Ectodermal cell (in vitro differentiated cells): Measurements from ENCODE around the gene VASN.

Experiments
- H3K27ac ChIP-seq: 2 replicates; pipeline ENCODE4 v1.7.0; 2013; ENCODE audit warnings: mild to moderate bottlenecking, low read depth, low read length; ENCODE audit not compliant: insufficient read depth, poor library complexity, severe bottlenecking
- H3K27me3 ChIP-seq: 2 replicates; pipeline ENCODE4 v1.7.0; 2013; ENCODE audit warnings: mild to moderate bottlenecking, low read length; ENCODE audit not compliant: insufficient read depth, control insufficient read depth, poor library complexity, severe bottlenecking
- H3K36me3 ChIP-seq: one replicate; pipeline ENCODE4 v1.7.0; 2013; ENCODE audit warnings: low read length; ENCODE audit not compliant: control insufficient read depth, insufficient read depth
- H3K4me1 ChIP-seq: one replicate; pipeline ENCODE4 v1.7.0; 2013; ENCODE audit warnings: low read length; ENCODE audit not compliant: control insufficient read depth, insufficient read depth
- H3K4me3 ChIP-seq: 2 replicates; pipeline ENCODE4 v1.7.0; 2013; ENCODE audit warnings: low read depth, low read length, control low read depth; ENCODE audit not compliant: insufficient read depth
- H3K9me3 ChIP-seq: 2 replicates; pipeline ENCODE4 v1.7.0; 2013; ENCODE audit warnings: mild to moderate bottlenecking, low read length, moderate library complexity; ENCODE audit not compliant: control insufficient read depth
- WGBS, 2 experiments: methylation state at CpG; one replicate each; pipeline ENCODE4 v1.1.7; 2013; ENCODE audit warnings: missing lambda C conversion rate in 2 of 2; 5-methylcytosine and 5-hydroxymethylcytosine counted together

Gene VASN

GRCh38 chr16:4415538-4416199 is 44.0 kb downstream of the VASN start:
- Histone ChIP-seq H3K27ac (no peak overlapping the region), H3K27me3 (peaks cover 23% of the 10 kb centered on the region), H3K36me3 (no peaks in the 10 kb centered on the region), H3K4me3 (peak overlapping the region; percentile 66), H3K9me3 (no peaks in the 10 kb centered on the region), H3K4me1 (no peaks in the 10 kb centered on the region)
- 7 to 8% methylated on average over 44 of the region's 44 CpGs for WGBS, 2 experiments

- no peaks in the 10 kb centered on the region for H3K36me3 ChIP-seq
- 1% methylated on average over 92 of the region's 92 CpGs for WGBS, 2 experiments
- H3K4me1 ChIP-seq: no peaks in the 10 kb centered on the region
- peak within 1 kb of the TSS; percentile 66 for H3K4me3 ChIP-seq
- H3K27ac ChIP-seq: no peak within 1 kb of the TSS
- H3K9me3 ChIP-seq: no peaks in the 10 kb centered on the region
- H3K27me3 ChIP-seq: peaks cover 23% of the 10 kb centered on the region
These were observed 44.8 kb downstream of the VASN start, which contains the start of gene CORO7 for GRCh38 chr16:4416200-4417032. CORO7 (minus strand) TSS chr16:4416596; CDS start chr16:4416518, 78 bp downstream.

GRCh38 chr16:4419402-4419959 is 47.8 kb downstream of the VASN start:
- Histone ChIP-seq H3K4me3 (no peak overlapping the region), H3K9me3 (no peaks in the 10 kb centered on the region), H3K36me3 (no peaks in the 10 kb centered on the region), H3K27ac (no peak overlapping the region), H3K27me3 (peaks cover 23% of the 10 kb centered on the region), H3K4me1 (no peaks in the 10 kb centered on the region)
- WGBS, 2 experiments: 86 to 87% methylated on average over 7 of the region's 7 CpGs

GRCh38 chr16:4420505-4421105 is 49.0 kb downstream of the VASN start:
- Histone ChIP-seq H3K27me3 (peaks cover 16% of the 10 kb centered on the region), H3K4me3 (no peak overlapping the region), H3K36me3 (no peaks in the 10 kb centered on the region), H3K9me3 (no peaks in the 10 kb centered on the region), H3K4me1 (no peaks in the 10 kb centered on the region), H3K27ac (no peak overlapping the region)
- WGBS, 2 experiments: 85 to 90% methylated on average over 8 of the region's 8 CpGs

- 0% methylated on average over 68 of the region's 68 CpGs for WGBS, 2 experiments
- Histone ChIP-seq H3K36me3 (no peaks in the 10 kb centered on the region), H3K9me3 (no peaks in the 10 kb centered on the region), H3K27ac (peak within 1 kb of the TSS; percentile 39), H3K4me3 (peak within 1 kb of the TSS; percentile 98), H3K27me3 (no peaks in the 10 kb centered on the region), H3K4me1 (peaks cover 7% of the 10 kb centered on the region)
These were observed 53.9 kb downstream of the VASN start, which contains the start of gene DNAJA3 for GRCh38 chr16:4425378-4426020. DNAJA3 (plus strand) TSS chr16:4425868; CDS start chr16:4425882, 14 bp downstream.

- no peaks in the 10 kb centered on the region for H3K36me3 ChIP-seq
- H3K9me3 ChIP-seq: no peaks in the 10 kb centered on the region
- H3K27me3 ChIP-seq: no peaks in the 10 kb centered on the region
- peak overlapping the region; percentile 39 for H3K27ac ChIP-seq
- H3K4me1 ChIP-seq: peaks cover 7% of the 10 kb centered on the region
- peak overlapping the region; percentile 98 for H3K4me3 ChIP-seq
- WGBS, 2 experiments: 3 to 5% methylated on average over 31 of the region's 31 CpGs
These were observed 54.5 kb downstream of the VASN start for GRCh38 chr16:4426021-4426684.

GRCh38 chr16:4426722-4427372 is 55.2 kb downstream of the VASN start:
- 91 to 95% methylated on average over 10 to 11 of the region's 12 CpGs for WGBS, 2 experiments
- Histone ChIP-seq H3K4me1 (peaks cover 7% of the 10 kb centered on the region), H3K9me3 (no peaks in the 10 kb centered on the region), H3K36me3 (no peaks in the 10 kb centered on the region), H3K27me3 (no peaks in the 10 kb centered on the region), H3K4me3 (peak overlapping the region; percentile 98), H3K27ac (no peak overlapping the region)

GRCh38 chr16:4428500-4428899 is 56.9 kb downstream of the VASN start:
- Histone ChIP-seq H3K4me3 (no peak overlapping the region), H3K36me3 (no peaks in the 10 kb centered on the region), H3K27me3 (no peaks in the 10 kb centered on the region), H3K9me3 (no peaks in the 10 kb centered on the region), H3K4me1 (peaks cover 7% of the 10 kb centered on the region), H3K27ac (no peak overlapping the region)
- WGBS, 2 experiments: 96 to 97% methylated on average over 7 of the region's 7 CpGs

- no peaks in the 10 kb centered on the region for H3K36me3 ChIP-seq
- H3K9me3 ChIP-seq: no peaks in the 10 kb centered on the region
- no peak overlapping the region for H3K27ac ChIP-seq
- H3K4me3 ChIP-seq: no peak overlapping the region
- H3K4me1 ChIP-seq: peaks cover 7% of the 10 kb centered on the region
- 96% methylated on average over 9 of the region's 9 CpGs for WGBS, 2 experiments
- H3K27me3 ChIP-seq: no peaks in the 10 kb centered on the region
These were observed 59.4 kb downstream of the VASN start for GRCh38 chr16:4431023-4431422.
